ENCODE data around the gene BMPR1B.
A peak's percentile ranks its signal among the peaks of the same experiment; 100 is the strongest.

The BMPR1B gene

GRCh38 chr4:94757192-94758140, at the start of gene BMPR1B:
Gene BMPR1B (plus strand): TSS chr4:94757955. CDS start chr4:95104425, 346,470 bp downstream.
- H3K4me3 ChIP-seq (replicated peaks in 1 of 2; ENCODE audit: low read depth in 2 of 2, low read length in 2 of 2): peak within 1 kb of the TSS; percentile 43 to 59
- peak; percentile 69 to 77 for DNase-seq (ENCODE audit: low read depth in 2 of 2)
- no peak for TF ChIP-seq CTCF (IDR thresholded peaks at IDR 0.05; ENCODE audit: low read depth, low read length)

- no peak for TF ChIP-seq CTCF (IDR thresholded peaks at IDR 0.05; ENCODE audit: low read depth, low read length)
- no peak for DNase-seq (ENCODE audit: low read depth in 2 of 2)
- no peak overlapping the region for H3K4me3 ChIP-seq (replicated peaks in 1 of 2; ENCODE audit: low read depth in 2 of 2, low read length in 2 of 2)
These were observed 46.1 kb upstream of the BMPR1B start for GRCh38 chr4:94711635-94712034.

- no peak for TF ChIP-seq CTCF (IDR thresholded peaks at IDR 0.05; ENCODE audit: low read depth, low read length)
- H3K4me3 ChIP-seq (replicated peaks in 1 of 2; ENCODE audit: low read depth in 2 of 2, low read length in 2 of 2): no peak overlapping the region
- DNase-seq (ENCODE audit: low read depth in 2 of 2): peak; percentile 23 to 63
These were observed 43.2 kb upstream of the BMPR1B start for GRCh38 chr4:94714365-94715160.

- no peak for TF ChIP-seq CTCF (IDR thresholded peaks at IDR 0.05; ENCODE audit: low read depth, low read length)
- H3K4me3 ChIP-seq (replicated peaks in 1 of 2; ENCODE audit: low read depth in 2 of 2, low read length in 2 of 2): no peak overlapping the region
- no peak for DNase-seq (ENCODE audit: low read depth in 2 of 2)
These were observed 42.0 kb upstream of the BMPR1B start for GRCh38 chr4:94715726-94716125.

- H3K4me3 ChIP-seq (replicated peaks in 1 of 2; ENCODE audit: low read depth in 2 of 2, low read length in 2 of 2): no peak overlapping the region
- TF ChIP-seq CTCF (IDR thresholded peaks at IDR 0.05; ENCODE audit: low read depth, low read length): no peak
- DNase-seq (ENCODE audit: low read depth in 2 of 2): no peak
These were observed 36.4 kb upstream of the BMPR1B start for GRCh38 chr4:94721310-94721709.

- no peak overlapping the region for H3K4me3 ChIP-seq (replicated peaks in 1 of 2; ENCODE audit: low read depth in 2 of 2, low read length in 2 of 2)
- no peak for TF ChIP-seq CTCF (IDR thresholded peaks at IDR 0.05; ENCODE audit: low read depth, low read length)
- no peak for DNase-seq (ENCODE audit: low read depth in 2 of 2)
These were observed 35.5 kb upstream of the BMPR1B start for GRCh38 chr4:94722270-94722669.

All from cardiac fibroblast (primary cell).